Activated T-cell treated with anti-CD3 and anti-CD28 coated beads for 24 hours (primary cell): ENCODE data around the gene MYL4.
A peak's percentile ranks its signal among the peaks of the same experiment; 100 is the strongest.
"Not testable (repeated sequence)": the region's sequence is repeated elsewhere in the genome, so short reads cannot be mapped to it uniquely, and the experiment has no call there.

ENCODE experiments used
- DNase-seq: peaks from one replicate; pipeline ENCODE4 v3.0.0-alpha.2; 2020; ENCODE audit warnings: low read depth

Gene MYL4

GRCh38 chr17:47193931-47194511 lies 15.1 kb upstream of the MYL4 start:
- no peak for DNase-seq

DNA sequence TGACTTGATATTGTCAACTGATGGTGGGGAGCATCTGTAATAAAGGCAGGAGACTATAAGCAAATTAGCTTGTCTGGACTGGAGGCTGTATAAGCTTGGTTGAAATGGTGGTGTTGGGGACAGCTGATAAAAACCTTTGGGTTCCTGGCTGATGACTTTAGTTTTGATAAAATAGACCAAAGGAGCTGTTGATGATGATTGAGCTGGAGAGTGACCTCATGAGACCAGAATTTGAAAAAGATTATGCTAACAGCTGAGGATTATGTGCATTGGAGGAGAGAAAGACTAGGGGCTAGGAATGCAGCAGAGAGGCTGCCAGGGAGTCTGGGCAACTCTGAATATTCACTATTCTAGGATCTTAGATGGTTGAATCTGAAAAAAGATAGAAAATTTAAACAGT lies 11.3 kb upstream of the MYL4 start:
- DNase-seq, result no peak

- no peak for DNase-seq
Observed at GRCh38 chr17:47199627-47200324, 9.4 kb upstream of the MYL4 start.

DNA sequence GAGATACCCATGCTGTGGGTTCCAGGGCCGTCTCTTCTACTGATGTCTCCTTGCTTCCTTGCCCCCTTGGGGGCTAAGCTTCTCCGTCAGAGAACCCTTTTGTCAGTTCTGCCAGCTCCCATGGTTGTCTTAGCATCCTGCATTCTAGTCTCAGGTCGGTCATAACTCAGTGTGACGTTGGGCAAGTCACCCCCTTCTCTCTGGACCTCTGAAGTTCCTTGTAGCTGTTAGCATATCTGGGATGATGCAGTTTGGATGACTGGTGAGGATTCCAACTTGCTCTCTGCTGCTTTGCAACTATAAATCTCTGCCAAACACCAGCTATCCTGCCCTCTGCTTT lies 8.9 kb upstream of the MYL4 start:
- DNase-seq, result no peak

DNA sequence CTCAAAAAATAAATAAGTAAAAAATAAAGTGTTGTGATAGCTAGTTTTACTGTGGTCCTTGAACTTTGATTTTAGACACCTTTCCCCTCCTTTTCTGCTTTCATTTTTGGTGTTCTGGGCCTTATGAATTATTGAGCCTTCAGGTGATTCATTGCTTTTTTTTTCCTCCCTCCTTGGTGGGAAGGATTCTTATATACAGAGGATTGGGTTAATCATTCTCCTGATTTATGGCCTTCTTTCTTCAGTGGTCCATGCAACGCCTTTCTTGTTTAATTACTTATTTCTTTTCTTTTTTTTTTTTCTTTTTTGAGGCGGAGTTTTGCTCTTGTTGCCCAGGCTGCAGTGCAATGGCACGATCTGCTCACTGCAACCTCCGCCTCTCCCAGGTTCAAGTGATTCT lies 8.0 kb upstream of the MYL4 start:
- no peak for DNase-seq

GRCh38 chr17:47203984-47204721 lies 5.0 kb upstream of the MYL4 start:
- DNase-seq, result peak; percentile 37

- no peak for DNase-seq
Observed at GRCh38 chr17:47204722-47205418, 4.3 kb upstream of the MYL4 start.

DNA sequence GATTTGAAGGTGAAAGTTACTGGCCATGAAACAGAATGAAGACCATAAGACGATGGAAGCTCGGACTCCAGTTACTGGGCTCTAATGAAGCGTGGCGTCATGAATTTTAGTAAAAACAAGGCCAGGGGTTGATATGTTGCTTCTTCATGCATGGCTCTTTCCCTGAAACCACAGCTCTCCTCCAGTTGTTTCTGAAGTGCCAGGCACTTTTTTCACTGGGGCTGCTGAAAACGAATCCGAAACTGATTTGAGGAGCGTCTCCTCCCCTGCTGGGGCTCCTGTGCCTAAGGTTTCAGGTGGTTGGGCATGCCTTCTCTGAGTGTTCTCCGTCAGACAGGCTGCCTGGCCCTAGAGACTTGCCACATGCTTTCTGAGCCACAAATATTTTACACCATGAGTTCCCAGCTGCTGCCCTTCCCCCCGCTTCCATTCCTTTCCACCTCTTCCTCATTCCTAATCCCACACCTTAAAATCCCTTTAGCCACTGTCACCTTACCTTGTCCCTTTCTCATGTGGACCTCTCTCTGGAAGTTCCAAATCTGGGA lies 3.7 kb upstream of the MYL4 start:
- peak; percentile 56 for DNase-seq

- DNase-seq, result no peak
Observed at GRCh38 chr17:47207143-47208067, 1.7 kb upstream of the MYL4 start.

GRCh38 chr17:47209499-47209898 lies 351 bp downstream of the MYL4 start:
- no peak for DNase-seq

- DNase-seq, result no peak
Observed at GRCh38 chr17:47210105-47210504, 957 bp downstream of the MYL4 start.

DNA sequence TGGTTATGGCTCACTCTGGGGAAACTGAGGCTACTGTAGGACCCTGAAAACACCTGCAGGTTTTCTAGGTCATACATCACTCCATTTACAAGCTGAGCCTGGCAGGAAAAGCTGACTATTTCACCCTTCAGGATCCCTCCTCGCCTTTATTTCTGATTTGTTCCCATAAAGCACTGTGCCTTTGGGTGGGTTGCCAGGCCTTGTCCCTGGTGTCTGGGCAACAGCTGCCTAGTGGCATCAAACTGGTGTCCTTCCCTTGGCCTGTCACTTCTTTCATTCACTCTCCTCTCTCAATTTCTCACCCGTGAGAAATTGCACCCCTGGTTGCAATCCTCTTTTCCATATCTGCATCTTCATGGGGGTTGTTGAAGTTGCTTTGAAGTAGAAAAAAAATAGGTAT lies 1.6 kb downstream of the MYL4 start:
- no peak for DNase-seq

DNA sequence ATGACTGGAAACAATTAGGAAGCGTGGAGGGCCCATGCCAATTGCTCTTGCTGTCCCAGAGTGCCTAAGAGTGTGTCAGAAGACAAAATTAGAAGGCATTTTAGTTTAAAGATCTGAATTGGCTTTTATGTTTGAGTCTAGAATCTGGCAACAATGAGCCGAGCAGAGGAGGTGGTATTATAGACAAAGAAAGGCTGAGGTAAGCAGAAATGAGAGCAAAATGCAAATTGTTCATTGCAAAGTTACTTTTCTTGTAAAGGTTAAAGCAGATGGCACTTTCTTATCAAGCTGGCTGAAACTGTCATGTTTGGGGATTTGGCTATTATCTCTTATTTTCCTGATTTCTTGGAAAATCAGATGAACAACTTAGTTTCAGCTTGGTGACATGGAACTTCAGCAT lies 3.3 kb downstream of the MYL4 start:
- DNase-seq, result no peak

GRCh38 chr17:47213540-47213939 lies 4.4 kb downstream of the MYL4 start:
- no peak for DNase-seq

DNA sequence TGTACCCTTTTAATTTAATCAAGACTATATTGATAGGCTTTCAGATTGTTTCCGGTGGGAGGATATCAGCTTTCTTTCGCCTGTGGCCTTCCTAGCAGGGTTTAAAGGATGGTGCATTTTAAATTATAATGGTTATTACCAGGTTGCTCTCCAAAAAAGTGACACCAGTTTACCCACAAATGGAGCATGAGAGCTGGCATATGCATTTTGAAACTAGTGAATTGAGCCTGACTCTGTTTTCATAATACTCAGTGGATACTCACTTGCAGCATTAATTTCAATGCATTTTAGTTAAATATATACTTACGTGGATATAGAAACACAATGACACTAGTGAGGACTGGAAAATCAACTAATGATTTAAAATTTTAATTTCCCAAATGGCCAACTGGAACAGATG lies 5.8 kb downstream of the MYL4 start:
- no peak for DNase-seq

DNA sequence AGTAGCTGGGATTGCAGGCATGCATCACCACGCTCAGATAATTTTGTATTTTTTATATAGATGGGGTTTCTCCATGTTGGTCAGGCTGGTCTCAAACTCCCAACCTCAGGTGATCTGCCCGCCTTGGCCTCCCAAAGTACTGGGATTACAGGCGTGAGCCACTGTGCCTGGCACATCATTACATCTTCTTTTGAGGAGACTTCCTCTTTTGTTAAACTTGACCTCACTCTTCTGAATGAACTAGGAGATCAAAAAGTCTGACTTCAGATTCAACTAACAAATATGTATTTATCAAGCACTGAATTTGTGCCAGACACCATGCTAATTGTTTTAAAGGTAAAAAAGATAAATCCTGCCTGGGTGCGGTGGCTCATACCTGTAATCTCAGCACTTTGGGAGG lies 7.7 kb downstream of the MYL4 start:
- not testable (repeated sequence) for DNase-seq

DNA sequence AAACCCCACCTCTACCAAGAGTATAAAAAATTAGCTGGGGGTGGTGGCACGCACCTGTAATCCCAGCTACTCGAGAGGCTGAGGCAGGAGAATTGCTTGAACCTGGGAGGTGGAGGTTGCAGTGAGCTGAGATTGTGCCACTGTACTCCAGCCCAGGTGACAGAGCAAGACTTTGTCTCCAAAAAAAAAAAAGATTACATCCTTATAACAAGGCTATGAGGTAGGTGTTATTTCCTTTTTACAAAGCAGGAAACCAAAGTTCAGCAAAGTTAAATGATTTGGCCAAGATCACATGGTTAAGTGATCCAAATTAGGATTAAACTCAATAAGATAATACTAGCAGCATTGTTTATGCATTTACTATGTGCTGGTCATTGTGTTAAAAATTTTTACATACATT lies 8.1 kb downstream of the MYL4 start:
- DNase-seq, result not testable (repeated sequence)

DNA sequence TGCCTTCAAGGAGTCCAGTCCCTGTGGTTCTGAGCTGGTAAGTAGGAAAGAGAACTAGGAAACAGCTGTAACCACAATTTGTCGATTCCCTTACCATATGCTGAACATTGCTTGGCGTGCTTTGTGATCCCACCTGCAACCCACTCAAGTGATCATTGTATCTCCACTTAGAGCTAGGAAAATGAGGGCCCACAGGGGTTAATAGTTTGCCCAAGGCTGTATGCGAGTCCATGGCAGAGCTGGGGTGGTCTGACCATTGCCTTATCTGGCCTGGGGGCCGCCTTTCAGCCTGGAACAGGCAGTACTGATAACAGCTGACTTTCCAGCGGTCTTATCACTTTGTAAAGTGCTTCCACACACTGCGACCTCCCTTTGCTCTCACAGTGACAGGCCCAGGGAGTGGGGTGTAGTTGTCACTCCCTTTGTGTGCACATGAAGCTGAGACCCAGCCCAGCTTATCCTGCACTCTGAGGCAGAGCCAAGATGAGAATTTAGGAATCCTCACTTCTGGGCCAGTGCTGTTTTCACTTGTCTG lies 9.8 kb downstream of the MYL4 start:
- DNase-seq, result no peak

- no peak for DNase-seq
Observed at GRCh38 chr17:47219621-47220475, 10.7 kb downstream of the MYL4 start.

- no peak for DNase-seq
Observed at GRCh38 chr17:47220531-47220999, 11.4 kb downstream of the MYL4 start.
